ENCODE measurements around the gene CD300A.

DNA sequence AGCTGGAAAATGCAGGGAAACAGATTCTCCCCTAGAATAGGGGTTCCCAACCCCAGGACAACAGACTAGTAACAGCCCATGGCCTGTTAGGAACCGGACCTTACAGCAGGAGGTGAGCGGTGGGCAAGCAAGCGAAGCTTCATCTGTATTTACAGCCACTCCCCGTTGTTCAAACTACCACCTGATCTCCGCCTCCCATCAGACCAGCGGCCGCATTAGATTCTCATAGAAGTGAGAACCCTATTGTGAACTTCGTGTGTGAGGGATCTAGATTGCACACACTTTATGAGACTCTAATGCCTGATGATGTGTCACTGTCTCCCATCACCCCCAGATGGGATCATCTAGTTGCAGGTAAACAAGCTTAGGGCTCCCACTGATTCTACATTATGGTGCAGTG lies 61.3 kb downstream of the CD300A start:
- TF ChIP-seq, protein P1, sequence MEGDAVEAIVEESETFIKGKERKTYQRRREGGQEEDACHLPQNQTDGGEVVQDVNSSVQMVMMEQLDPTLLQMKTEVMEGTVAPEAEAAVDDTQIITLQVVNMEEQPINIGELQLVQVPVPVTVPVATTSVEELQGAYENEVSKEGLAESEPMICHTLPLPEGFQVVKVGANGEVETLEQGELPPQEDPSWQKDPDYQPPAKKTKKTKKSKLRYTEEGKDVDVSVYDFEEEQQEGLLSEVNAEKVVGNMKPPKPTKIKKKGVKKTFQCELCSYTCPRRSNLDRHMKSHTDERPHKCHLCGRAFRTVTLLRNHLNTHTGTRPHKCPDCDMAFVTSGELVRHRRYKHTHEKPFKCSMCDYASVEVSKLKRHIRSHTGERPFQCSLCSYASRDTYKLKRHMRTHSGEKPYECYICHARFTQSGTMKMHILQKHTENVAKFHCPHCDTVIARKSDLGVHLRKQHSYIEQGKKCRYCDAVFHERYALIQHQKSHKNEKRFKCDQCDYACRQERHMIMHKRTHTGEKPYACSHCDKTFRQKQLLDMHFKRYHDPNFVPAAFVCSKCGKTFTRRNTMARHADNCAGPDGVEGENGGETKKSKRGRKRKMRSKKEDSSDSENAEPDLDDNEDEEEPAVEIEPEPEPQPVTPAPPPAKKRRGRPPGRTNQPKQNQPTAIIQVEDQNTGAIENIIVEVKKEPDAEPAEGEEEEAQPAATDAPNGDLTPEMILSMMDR (IDR thresholded peaks at IDR 0.05 in 2 of 3, conservative IDR thresholded peaks at IDR 0.05 in 1 of 3; ENCODE audit: borderline replicate concordance in 1 of 3, insufficient read depth in 1 of 3, low read depth in 2 of 3, low read length in 2 of 3): no peak
- TF ChIP-seq EZH2phosphoT487 (IDR thresholded peaks at IDR 0.05; ENCODE audit: borderline replicate concordance): no peak
- TF ChIP-seq YY1 (IDR thresholded peaks at IDR 0.05; ENCODE audit: extremely low read depth, insufficient replicate concordance, low read depth, low read length): no peak
- TF ChIP-seq JUND (IDR thresholded peaks at IDR 0.05): no peak
- TF ChIP-seq, protein P2, sequence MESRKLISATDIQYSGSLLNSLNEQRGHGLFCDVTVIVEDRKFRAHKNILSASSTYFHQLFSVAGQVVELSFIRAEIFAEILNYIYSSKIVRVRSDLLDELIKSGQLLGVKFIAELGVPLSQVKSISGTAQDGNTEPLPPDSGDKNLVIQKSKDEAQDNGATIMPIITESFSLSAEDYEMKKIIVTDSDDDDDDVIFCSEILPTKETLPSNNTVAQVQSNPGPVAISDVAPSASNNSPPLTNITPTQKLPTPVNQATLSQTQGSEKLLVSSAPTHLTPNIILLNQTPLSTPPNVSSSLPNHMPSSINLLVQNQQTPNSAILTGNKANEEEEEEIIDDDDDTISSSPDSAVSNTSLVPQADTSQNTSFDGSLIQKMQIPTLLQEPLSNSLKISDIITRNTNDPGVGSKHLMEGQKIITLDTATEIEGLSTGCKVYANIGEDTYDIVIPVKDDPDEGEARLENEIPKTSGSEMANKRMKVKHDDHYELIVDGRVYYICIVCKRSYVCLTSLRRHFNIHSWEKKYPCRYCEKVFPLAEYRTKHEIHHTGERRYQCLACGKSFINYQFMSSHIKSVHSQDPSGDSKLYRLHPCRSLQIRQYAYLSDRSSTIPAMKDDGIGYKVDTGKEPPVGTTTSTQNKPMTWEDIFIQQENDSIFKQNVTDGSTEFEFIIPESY (IDR thresholded peaks at IDR 0.05; ENCODE audit: extremely low read depth, insufficient replicate concordance, low read length): no peak
- no peak for TF ChIP-seq POLR2AphosphoS5 (IDR thresholded peaks at IDR 0.05; ENCODE audit: low read depth, low read length)
- TF ChIP-seq SIN3A (IDR thresholded peaks at IDR 0.05; ENCODE audit: low read depth): no peak
